Pulmonary artery endothelial cell (primary cell): ENCODE results near the gene B4GALT3. TPM values are rescaled to one million over a fixed set of nuclear protein-coding genes. Genes with fewer than 3 reads are reported as not detected.
A peak's percentile ranks its signal among the peaks of the same experiment; 100 is the strongest.

Experiments
- DNase-seq: peaks from one replicate; pipeline ENCODE4 v3.0.0-alpha.2; 2011; ENCODE audit warnings: low read depth, low spot score
- total RNA-seq: library from RNA; depleted of rRNA; stranded (reverse); fragments of >200 nt; gene quantifications from 2 replicates; pipeline ENCODE4 v1.2.3, GENCODE V29; 2014

Gene B4GALT3
- total RNA-seq, 1 donor from 2014 or later, result 24.7 TPM

DNA sequence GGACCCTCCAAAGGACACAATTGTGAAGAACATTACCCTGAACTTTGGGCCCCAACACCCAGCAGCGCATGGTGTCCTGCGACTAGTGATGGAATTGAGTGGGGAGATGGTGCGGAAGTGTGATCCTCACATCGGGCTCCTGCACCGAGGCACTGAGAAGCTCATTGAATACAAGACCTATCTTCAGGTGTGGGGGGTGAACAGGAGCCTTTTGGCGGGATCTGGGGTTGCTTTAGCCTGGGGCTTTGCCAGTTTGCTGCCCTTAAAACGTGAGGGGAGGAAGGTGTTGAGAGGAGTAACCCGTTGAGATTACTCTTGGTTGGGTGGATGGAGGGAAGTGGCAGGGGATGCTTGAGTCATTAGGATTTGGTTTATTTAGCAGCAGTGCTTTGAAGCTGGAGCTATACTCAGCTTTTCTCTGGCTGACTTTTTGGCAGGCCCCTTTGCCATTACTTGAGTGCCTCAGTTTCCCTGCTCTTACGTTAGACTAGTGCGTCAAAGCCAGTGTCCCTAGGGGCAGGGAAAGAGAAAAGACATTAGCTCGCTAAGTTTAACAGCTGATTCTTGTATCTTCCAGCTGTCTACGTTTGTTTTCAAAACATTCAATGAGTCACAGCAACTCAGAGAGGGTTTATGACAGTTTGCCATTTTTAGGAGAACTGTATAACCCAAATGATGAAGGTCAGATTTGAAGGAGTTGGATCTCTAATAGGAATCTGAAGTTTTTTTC is 29.3 kb upstream of the B4GALT3 start:
- no peak for DNase-seq

DNA sequence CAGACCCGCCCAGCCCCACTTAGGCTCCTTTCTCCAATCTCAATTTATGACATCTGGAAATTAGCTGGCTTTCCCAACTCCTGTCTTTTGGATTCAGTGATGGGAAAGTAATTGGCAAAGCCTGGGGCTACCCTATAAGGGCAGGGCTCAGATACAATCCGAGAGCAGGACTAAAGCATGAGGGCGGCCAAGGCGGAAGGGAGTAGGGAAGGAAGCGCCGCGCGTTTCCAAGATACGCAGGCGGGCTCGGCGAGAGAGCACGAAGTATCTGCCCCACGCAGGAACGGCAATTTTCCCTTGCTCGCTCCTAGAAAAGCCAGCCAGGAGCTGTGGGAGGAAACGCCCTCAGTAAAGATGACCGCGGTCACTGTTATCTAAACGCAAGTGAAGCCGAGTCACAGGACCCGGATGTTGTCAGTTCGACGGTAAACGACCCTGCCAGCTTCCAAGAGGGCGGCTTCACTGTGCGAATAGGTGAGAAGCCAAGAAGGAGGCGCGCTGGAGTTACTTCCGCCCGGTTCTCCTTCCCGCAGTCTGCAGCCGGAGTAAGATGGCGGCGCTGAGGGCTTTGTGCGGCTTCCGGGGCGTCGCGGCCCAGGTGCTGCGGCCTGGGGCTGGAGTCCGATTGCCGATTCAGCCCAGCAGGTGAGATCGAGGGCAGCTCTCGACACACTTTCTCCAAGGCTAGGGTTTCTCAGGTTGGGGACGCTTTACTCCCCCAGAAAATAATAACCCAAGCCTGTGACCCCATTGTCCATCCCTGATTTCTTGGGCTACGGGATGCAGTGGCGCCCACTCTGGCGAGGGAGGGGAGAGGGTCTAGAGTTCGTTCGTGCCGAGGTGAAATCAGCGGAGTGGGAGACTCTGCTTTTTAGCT is 24.8 kb upstream of the B4GALT3 start, which contains the start of gene NDUFS2:
TSS of gene NDUFS2 (plus strand) at position 532 of the 877 bp plus-strand sequence. CDS start at position 551, 19 bp downstream.
- DNase-seq, result peak; percentile 97

DNA sequence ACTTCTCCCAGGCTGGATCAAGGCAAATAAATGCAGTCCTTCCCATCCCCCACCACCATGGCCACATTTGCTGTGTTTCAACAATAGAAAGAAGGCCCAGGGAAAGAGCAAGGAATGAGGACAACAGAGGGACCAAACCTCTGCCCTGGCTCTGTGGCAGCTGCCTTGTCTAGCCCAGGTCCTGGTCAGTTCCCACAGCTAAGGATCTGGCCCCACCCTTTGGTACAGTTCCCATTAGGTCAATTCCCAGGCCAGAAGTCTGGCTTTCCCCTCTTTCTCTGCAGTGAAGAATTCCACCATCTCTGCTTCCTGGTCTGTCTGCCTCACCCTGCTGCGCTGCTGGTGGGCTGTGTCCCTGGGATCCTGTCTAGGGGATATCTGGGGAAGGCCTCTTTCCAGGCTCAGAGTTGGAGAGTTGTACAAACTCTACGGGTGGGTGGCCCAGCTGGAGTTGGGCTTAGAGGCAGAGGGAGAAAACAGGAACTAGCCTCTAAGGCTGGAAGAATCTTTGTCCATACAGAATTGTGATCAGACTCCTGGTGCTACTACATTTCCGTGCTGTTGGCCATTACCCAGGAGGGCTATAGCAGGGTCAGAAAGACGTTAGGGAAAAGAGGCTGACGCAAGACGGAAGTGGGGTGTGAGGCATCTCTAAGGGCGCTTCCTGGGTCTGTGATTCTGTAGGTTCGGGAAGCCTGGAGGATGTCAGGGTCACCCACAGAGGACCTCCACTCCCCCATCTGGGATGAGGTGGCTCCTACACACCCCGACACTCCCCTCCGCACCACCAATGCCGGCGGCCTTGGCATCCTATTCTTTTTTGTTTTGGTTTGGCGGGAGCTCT is 23.9 kb upstream of the B4GALT3 start:
- no peak for DNase-seq

DNA sequence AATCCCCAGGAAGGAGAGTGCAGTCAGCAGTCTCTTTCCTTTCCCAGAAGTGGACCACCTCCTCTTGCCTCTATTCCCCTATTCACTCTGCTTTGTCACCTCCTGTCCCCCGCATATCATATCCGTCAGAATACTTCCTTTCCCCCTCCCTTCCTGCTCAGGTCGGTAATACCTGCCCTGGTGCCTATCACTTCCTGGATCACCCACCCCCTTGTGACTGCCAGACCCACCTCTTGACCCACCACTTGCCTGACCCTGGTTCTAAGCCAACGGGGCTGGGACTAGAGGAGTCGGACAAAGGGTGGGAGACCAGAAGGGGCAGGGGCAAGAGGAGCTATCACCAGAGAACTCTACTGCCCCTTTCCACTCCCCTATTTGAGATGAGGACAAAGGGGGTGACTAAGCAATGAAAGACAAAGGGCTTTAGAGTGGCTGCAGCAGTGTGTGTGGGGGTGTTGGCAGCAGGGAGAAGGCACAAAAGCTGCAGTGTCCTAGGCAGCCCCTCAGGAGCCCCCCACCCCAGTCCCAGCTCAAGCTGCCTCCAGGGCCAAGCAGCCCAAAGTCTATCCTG is 23.2 kb upstream of the B4GALT3 start:
- DNase-seq, result no peak

DNA sequence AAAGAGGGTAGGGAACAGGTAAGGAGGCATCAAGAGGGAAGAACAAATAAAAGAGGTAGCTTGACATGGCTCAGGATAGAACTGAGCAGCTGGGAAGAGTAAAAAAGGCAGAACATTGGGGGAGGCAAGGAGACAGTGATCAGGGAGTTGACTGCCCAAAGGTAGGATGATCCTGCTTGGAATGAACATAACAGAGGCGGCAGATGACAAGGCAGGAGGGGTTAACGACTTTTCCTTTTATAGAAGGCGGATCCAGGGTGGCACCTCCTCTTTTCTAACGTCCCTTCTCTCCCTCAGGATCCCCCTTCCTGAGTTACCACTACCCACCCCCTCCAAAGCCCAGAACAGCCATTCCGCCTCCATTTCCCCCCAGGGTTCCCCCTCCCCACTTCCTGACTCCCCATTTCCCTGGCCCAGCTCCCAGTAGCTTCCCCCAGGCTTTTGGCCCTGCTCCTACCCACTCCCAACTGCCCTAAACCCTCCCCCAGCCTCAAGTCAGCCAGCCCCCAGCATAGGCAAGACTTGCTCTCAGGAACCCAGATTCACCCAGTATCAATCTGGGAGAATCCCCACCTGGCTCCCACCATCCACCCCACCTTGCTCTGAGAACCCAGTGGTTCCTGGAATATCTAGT is 22.3 kb upstream of the B4GALT3 start:
- no peak for DNase-seq

DNA sequence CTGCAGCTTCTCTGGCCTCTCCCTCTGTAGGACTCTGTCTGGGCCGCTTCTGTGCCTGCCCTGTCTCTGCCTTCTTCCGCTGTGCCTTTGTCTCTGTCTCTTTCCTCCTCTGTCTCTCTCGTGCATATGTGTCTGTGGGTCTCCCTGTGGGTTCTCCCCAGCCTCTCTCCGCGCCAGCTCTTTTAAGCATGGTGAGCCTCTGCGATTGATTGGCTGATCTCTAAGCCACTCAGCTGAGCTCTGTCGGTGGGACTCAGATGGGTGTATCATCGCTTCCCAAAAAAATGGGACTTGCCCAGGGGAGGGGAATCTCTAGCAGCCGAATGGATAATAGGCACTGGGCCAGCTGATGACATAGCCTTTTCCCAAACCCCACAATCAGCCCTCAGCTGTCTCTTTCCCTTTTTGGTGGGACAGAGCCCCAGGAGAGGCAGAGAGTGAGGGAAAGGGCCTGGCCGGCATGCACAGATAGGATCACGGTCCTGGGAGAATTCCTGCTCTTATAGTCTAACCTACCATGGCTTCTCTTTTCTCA is 21.7 kb upstream of the B4GALT3 start, which contains the start of gene ADAMTS4:
TSS of gene ADAMTS4 (minus strand) at position 158 of the 535 bp plus-strand sequence. CDS start 427 bp downstream, outside the sequence.
- no peak for DNase-seq

DNA sequence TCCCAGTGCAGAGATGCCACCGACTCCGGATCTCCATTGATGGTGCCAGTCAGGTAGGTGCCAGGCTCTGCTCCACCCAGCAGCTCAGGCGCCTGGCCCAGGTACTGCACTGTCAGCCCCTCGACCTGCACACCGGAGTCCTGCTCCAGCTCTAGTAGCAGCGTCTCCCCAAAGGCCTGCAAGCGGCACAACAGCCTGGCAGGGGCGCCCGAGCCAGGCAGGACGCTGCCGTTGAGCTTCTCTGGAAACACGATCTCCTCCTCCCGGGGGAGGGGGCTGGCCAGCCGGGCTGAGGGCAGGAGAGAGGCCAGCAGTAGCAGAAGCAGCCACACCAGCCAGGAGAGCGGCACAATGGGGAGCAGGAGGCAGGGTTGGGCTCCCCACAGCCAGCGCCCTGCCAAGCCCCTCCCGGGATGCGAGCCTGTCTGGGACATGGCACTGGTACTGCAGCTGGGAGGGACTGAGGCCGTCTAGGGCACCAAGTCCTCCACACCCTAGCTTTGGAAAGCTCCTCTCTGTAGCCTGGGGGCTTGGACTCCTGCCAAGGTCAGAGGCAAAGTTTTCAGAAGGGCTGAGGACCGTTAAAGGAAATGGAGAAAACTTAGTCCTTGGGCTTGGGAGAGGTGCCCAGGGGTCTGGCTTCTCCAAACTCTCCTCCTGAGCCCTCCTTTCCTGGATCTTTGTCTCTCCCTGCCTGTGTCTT is 21.0 kb upstream of the B4GALT3 start:
- DNase-seq, result no peak

DNA sequence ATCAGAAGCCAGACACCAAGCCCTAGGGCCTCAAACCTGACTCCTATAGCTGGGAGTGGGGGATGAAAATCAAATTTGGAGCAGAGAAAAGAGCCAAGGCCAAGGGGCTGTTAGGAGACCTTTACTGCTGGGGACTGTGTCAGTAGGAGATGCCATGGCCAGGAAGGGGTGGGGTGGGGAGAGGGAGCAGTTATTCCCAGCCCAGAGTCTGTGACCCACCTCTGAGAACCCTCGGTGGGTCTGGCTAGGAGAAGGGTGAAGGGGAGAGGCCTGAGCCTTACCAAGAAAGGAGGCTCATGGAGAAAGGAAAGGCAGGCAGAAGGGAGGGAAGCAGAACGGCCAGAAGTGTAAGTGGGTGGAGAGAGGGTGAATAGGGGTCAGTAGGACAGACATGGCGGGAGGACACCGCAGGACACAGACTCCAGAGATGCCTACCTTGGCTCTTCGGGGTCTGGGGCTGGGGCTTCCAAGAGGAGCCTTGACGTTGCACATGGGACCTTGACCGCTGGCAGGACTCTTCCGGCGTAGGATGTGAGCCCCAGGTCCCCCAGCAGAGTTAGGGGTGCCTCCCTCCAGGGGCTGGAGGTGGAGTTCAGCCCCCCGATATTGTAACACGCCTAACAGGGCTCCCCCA is 20.4 kb upstream of the B4GALT3 start:
- DNase-seq, result no peak

DNA sequence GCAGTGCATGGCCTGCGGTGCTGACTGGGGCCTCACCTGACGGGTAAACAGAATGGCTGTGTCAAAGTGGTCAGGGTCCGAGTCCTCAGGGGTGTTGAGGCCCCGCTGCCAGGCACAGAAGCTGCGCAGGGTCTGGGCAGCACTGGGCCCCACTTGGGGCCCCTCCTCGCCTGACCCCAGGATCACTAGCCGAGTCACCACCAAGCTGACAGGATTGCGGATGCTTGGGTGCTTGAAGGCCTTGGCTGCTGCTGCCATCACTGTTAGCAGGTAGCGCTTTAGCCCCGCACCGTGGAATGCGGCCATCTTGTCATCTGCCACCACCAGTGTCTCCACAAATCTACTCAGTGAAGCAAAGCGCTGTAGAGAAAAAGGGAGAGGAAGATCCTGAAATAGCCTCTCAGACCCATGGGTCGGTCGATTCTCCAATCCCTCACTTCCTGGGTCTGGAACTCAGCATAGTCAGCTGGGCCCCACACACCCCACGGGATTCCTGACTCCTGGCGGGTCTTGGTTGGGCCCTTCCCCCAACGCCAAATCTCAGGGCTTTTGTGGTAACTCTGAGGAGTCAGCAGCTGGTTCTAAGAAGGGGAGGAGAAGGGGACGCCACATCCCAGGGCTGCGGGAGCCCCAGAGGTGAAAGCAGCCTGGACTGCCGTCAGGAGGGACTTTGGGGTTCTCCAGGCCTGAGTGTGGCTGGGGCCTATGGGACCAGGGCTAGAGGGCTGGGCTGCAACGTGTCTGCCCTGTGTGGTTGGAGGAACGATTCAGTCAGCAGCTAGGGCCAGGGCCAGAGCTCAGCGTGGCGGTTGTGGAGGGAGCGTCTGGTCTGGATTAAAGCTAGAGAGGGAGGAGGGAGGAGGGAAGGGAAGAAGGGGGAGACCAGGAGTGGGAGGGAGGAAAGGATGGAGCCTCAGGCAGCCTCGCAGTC is 19.5 kb upstream of the B4GALT3 start:
- DNase-seq, result no peak

DNA sequence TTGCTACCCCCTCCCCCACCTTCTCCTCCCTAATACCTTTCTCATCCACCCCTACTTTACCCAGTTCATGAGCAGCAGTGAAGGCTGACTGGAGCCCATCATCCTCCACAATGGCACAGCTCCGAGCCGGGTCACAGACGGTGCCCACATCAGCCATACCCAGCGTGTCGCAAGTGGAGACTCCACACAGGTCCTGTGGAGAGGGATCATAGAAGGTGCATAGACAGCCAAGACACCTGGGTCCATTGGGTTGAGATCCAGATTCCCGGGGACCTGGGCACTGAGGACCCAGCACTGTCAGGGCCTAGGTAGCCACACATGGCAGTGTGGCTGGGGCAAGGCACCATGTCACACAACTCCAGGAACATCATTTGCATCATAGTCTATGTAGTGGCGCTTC is 18.8 kb upstream of the B4GALT3 start:
- DNase-seq, result no peak

DNA sequence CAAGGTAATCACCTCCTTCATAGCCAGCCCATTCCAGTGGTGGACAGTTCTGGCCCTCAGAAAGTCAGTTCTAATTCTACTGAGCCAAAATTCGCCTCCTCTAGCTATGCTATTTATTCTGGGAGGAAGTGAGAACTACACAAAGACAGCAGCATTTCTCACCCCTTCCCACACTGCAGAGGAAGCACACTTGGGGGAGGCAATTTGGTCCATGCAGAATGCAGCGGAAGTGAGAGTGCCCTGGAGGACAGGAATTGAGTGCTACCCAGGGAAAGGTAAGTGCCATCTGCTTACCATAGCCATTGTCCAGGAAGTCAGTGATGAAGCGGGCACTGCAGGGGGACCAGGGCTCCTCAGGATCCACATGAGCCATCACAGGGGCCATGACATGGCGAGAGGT is 17.9 kb upstream of the B4GALT3 start:
- DNase-seq, result no peak

DNA sequence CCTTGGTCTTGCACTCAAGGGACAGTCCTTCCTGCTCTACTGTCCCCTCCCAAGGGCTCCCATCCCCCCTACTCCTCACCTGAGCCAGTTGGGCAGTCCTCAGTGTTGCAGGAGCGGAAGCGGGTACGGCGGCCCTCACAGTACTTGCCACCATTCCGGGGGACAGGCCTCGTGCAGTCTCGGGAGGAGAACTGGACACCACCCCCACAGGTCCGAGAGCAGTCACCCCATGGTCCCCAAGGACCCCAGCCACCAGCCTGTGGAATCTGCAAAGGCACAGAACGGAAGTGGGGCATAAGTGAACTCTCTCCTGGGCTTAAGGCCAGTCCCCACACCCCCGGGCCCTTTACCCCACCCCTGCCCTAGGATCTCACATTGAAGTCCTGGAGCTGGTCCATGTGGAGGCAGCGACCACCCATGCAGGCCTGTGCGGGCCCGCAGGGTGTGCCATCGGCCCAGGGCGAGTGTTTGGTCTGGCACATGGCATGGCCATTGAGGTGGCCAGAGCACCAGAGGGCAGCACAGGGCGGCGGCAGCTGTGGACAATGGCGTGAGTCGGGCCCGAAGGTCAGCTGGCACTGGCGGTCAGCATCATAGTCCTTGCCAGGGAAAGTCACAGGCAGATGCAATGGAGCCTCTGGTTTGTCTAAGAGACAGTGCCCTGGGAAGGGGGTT is 16.4 kb upstream of the B4GALT3 start:
- DNase-seq, result no peak

DNA sequence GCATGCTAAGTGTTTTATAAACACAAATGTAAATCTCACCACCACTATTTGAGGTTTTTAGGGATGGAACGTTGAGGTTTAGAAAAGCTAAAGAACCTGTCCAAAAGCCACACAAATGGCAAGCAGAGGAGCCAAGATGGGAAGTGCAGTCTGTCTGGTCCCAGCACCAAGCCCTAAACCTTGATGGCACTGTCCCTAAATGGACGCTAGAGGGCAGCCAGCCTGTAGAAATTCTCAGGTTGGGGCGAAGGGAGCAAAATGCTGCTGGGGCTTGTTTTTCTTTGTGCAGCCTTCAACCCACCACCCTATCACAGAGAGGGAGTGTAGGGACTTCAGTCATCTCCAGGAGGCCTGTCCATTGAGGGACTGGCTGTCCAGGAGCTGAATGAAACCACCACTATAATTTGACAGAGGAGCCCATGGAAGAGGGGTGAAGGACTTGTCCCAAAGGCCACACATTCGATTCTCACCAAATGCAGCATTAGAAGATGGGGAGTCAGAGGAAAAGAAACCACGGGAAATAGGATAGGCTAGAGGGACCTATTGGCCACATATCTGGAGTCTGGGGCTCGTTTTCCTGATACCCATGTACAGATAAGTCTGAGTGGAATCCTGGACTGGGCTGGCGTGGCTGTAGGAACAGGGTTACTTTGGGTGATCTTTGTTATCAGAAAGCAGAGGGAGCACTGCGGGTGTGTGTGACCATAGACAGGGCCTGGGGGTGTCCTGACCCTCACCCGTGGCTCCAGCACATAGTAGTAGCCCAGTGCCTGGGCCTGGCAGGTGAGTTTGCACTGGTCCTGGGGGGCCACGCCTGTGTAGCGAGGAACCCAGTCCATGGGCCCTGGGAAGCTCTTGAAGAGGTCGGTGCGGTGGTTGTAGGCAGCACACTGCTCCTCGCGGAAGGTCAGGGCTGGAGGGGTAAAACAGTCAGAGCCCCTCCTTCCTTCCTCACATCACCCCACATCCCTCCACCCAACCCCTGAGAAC is 15.5 kb upstream of the B4GALT3 start:
- no peak for DNase-seq

DNA sequence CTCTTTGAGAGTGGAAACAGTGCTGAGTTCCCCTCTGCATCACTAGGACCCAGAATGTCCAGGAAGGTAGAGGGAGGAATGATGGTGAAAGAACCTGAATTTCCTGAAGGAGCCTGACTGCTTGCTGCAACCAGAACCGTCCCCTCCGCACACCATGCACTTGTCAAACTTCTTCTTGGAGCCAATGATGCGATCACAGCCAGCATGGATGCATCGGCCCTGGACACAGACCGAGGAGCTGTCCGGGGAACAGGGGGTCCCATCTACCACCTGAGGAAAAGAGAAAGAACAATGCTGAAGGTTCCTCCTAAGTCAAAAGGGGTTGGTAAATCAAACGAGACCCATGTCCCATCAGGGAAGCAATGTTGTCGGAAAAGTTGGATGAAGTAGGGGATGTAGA is 14.7 kb upstream of the B4GALT3 start:
- no peak for DNase-seq

DNA sequence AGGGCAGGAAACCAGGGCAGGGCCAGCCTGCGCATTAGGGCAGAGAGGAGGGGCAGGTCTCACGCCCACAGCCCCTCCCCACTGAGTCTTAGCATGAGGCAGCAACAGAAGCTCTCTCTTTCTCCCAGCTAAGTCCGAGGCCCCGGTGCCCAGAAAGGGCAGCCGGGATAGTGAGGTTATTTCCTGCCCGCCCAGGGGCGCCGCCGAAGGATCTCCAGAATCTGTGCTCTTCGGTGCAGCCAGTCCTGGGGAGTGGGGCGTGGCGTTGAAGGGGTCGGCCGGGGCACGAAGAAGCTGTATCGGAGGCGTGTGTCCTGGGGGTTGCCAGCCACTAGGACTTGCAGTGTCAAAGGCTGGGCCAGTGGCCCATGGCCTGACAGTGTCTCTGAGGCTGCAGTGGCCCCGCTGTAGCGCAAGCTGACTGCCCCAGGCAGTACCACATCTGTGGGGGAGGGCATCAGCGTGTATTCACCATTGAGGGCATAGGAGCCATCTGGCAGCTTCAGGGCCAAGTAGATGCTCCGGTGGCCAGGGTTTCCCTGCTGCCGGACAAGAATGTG is 13.7 kb upstream of the B4GALT3 start:
- DNase-seq, result no peak

DNA sequence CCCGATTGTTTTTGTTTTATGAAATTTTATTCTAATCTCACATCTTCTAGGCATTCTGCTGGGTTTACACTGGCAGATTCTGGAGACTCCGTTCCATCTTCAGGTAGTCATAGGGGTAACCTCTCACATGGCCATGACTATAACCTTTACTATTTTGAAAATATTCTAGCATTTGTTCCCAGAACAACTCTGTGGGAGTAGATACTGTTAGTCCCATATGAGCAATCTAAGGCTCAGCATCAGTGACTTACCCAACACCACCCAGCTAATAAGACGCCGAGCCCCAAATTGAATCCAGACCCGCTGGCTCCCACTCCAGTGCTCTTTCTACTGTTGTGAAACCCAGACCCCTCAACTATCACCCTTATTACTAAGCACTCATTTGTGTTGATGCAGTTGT is 11.7 kb upstream of the B4GALT3 start:
- DNase-seq, result no peak
